ENCODE results near the gene USP32. TPM values are rescaled to one million over a fixed set of nuclear protein-coding genes. Genes with fewer than 3 reads are reported as not detected.

The USP32 gene
- total and polyA plus RNA-seq, 2 donors (not counting 1 experiment from before 2014, with no cell fraction given) = 7.7 to 48.8 TPM

- Histone ChIP-seq H3K4me2 (replicated peaks; ENCODE audit: low read depth, low read length, poor library complexity, severe bottlenecking) (no peak overlapping the region), H3K4me1 (ENCODE audit: control insufficient read depth in 2 of 2, insufficient read depth in 2 of 2, low read length in 2 of 2) (peaks cover 28 to 36% of the 10 kb centered on the region in 2 donors), H3K79me2 (ENCODE audit: control insufficient read depth, insufficient read depth, low read length) (no peaks in the 10 kb centered on the region), H3K27ac (ENCODE audit: low read length in 2 of 2) (no peak overlapping the region), H2AFZ (ENCODE audit: insufficient read depth, low read depth, low read length, poor library complexity, severe bottlenecking) (no peak overlapping the region), H3K9ac (ENCODE audit: low read length) (no peak overlapping the region), H3K9me3 (ENCODE audit: control extremely low read depth in 1 of 3, control insufficient read depth in 2 of 3, insufficient read depth in 1 of 3, low read length in 2 of 3) (peaks cover 0 to 6% (median 0%) of the 10 kb centered on the region in 3 donors), H3K36me3 (replicated peaks in 1 of 2; ENCODE audit: control extremely low read depth in 1 of 2, control insufficient read depth in 1 of 2, extremely low read depth in 1 of 2, insufficient read depth in 2 of 2, low read length in 1 of 2) (no peaks in the 10 kb centered on the region), H3K4me3 (ENCODE audit: control extremely low read depth in 1 of 5, extremely low read depth in 1 of 5, insufficient read depth in 1 of 5, low read depth in 2 of 5, low read length in 4 of 5) (no peak overlapping the region), H3K27me3 (replicated peaks in 1 of 4; ENCODE audit: control extremely low read depth in 1 of 4, control insufficient read depth in 3 of 4, insufficient read depth in 4 of 4, low read length in 3 of 4) (peaks cover 0 to 80% (median 33%) of the 10 kb centered on the region in 4 experiments), H4K20me1 (ENCODE audit: control insufficient read depth, insufficient read depth, low read length, poor library complexity, severe bottlenecking) (no peaks in the 10 kb centered on the region)
- WGBS (ENCODE audit: insufficient coverage) = 92% methylated on average over 8 of the region's 8 CpGs
- Mint-ChIP-seq H3K4me1 (peaks cover 34% of the 10 kb centered on the region), H3K27ac (no peak overlapping the region), H3K9me3 (ENCODE audit: insufficient read depth) (no peaks in the 10 kb centered on the region), H3K27me3 (peaks cover 74% of the 10 kb centered on the region), H3K4me3 (peak overlapping the region; percentile 2)
- ChIA-PET POLR2A (no interaction called here), CTCF (no interaction called here)
- intact Hi-C loops (cut with micrococcal nuclease) = no loop called here
- TF ChIP-seq CTCF (IDR thresholded peaks at IDR 0.05) (no peak), EZH2 (IDR thresholded peaks at IDR 0.05; ENCODE audit: borderline replicate concordance, insufficient read depth, low read depth, low read length, poor library complexity, severe bottlenecking) (no peak)
- DNase-seq = no peak
- ATAC-seq (ENCODE audit: low read depth) = no peak
Measured at GRCh38 chr17:60147553-60148223, 244.2 kb downstream of the USP32 start.

- Histone ChIP-seq H4K20me1 (ENCODE audit: control insufficient read depth, insufficient read depth, low read length, poor library complexity, severe bottlenecking) (no peaks in the 10 kb centered on the region), H3K9ac (ENCODE audit: low read length) (no peak overlapping the region), H3K9me3 (ENCODE audit: control extremely low read depth in 1 of 3, control insufficient read depth in 2 of 3, insufficient read depth in 1 of 3, low read length in 2 of 3) (peaks cover 0 to 8% (median 0%) of the 10 kb centered on the region in 3 donors), H3K4me1 (ENCODE audit: control insufficient read depth in 2 of 2, insufficient read depth in 2 of 2, low read length in 2 of 2) (peaks cover 31 to 46% of the 10 kb centered on the region in 2 donors), H3K36me3 (replicated peaks in 1 of 2; ENCODE audit: control extremely low read depth in 1 of 2, control insufficient read depth in 1 of 2, extremely low read depth in 1 of 2, insufficient read depth in 2 of 2, low read length in 1 of 2) (no peaks in the 10 kb centered on the region), H3K27ac (ENCODE audit: low read length in 2 of 2) (no peak overlapping the region), H3K4me2 (replicated peaks; ENCODE audit: low read depth, low read length, poor library complexity, severe bottlenecking) (no peak overlapping the region), H3K79me2 (ENCODE audit: control insufficient read depth, insufficient read depth, low read length) (no peaks in the 10 kb centered on the region), H3K4me3 (ENCODE audit: control extremely low read depth in 1 of 5, extremely low read depth in 1 of 5, insufficient read depth in 1 of 5, low read depth in 2 of 5, low read length in 4 of 5) (no peak overlapping the region), H2AFZ (ENCODE audit: insufficient read depth, low read depth, low read length, poor library complexity, severe bottlenecking) (no peak overlapping the region), H3K27me3 (replicated peaks in 1 of 4; ENCODE audit: control extremely low read depth in 1 of 4, control insufficient read depth in 3 of 4, insufficient read depth in 4 of 4, low read length in 3 of 4) (peaks cover 0 to 82% (median 36%) of the 10 kb centered on the region in 4 experiments)
- ChIA-PET CTCF (no interaction called here), POLR2A (no interaction called here)
- Mint-ChIP-seq H3K27me3 (peaks cover 72% of the 10 kb centered on the region), H3K4me3 (no peak overlapping the region), H3K27ac (no peak overlapping the region), H3K9me3 (ENCODE audit: insufficient read depth) (no peaks in the 10 kb centered on the region), H3K4me1 (peaks cover 39% of the 10 kb centered on the region)
- no peak for TF ChIP-seq EZH2 (IDR thresholded peaks at IDR 0.05; ENCODE audit: borderline replicate concordance, insufficient read depth, low read depth, low read length, poor library complexity, severe bottlenecking)
- no peak for TF ChIP-seq CTCF (IDR thresholded peaks at IDR 0.05)
- intact Hi-C loops (cut with micrococcal nuclease) = no loop called here
- ATAC-seq (ENCODE audit: low read depth) (no peak), DNase-seq (no peak)
- 86% methylated on average over 1 of the region's 2 CpGs for WGBS (ENCODE audit: insufficient coverage)
Measured at GRCh38 chr17:60146206-60146605, 245.7 kb downstream of the USP32 start.

All from B cell (primary cell).